HG03064 (cell line): ENCODE measurements around the gene DPP6.

Experiments used
- ATAC-seq: cut with Tn5 transposase; IDR thresholded peaks from one replicate; pipeline ENCODE4 v1.9.1; 2021; ENCODE audit warnings: low read depth; ENCODE audit not compliant: unreplicated experiment

Gene DPP6

DNA sequence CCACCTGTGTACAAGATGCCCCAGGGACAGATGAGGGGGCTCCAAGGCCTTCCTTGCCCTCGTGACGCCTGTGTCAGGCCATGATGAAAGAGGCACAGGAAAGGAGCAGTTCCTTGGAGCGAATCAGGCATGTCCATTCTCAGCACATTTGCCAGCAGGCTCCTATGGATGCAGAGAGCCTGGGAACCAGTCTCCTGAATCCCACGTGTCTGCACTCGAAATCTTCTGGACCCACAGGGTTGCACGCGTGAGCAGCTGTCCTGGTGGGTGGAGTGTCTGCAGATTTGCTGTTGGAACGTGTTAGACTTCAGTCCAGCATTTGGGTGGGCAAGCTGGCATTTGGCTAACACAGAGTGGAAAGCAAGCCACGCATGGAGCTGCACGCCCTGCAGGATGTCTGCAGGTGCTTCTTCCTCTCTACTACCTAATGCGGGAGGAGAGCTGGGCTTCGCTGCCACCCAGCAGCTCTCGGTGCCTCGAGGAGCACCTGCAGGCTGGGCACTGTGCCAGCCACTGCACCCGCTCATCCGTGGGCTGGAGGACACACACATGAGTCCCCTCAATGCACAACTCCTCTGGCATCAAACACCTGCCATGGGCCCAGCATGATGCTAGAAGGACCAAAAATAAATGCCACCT lies 810.1 kb downstream of the DPP6 start:
- ATAC-seq, result no peak

DNA sequence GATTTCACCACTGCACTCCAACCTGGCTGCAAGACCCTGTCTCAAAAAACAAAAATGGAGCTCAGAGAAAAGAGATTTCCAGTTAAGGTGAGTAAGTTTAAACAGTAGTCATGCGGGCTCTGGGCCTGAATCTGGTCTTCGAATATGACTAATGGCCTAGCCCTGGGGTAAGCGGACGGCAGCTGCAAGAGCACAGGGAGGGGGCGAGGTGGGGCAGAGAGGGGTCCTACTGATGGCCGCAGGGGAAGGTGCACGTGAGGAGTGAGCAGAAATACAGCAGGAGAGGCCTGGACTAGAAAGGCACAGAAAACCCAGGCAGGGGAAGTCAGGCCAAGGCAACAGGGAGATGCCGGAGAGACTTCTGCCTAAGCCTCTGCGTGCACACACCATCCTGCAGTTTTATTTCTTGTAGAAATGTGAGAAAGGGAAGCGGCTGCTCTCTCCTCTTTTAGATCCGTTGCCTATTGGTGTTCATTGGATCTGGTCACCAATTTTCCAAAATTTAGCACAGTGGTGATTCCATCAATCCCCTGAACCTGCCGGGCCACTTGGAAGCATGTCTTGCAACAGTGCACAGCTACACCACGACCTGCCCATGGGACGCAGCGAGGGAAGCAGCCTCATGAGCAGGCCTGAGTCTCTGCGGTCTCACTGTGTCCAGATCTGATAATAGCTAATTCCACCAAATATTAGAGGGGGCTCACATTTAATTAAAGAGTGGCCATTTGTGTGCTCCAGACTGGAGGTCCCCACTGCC lies 811.7 kb downstream of the DPP6 start:
- no peak for ATAC-seq

DNA sequence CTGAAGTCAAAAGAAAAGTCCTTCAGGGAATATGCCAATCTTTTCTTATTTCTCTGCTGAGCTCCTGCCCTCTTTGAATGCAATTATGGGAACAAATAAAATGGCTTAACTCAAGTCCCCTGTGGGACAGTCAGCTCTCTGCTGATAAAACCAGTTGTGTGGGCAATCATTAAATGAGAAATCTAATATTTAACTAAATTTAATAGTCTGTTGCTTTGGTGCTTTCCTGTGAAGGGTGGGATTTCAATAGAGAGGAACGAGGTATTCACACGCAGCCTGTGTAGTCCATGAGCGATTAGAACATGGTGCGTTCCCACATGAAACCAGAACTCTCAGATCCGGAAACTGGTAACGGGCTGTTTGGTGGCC lies 812.3 kb downstream of the DPP6 start:
- ATAC-seq, result no peak

DNA sequence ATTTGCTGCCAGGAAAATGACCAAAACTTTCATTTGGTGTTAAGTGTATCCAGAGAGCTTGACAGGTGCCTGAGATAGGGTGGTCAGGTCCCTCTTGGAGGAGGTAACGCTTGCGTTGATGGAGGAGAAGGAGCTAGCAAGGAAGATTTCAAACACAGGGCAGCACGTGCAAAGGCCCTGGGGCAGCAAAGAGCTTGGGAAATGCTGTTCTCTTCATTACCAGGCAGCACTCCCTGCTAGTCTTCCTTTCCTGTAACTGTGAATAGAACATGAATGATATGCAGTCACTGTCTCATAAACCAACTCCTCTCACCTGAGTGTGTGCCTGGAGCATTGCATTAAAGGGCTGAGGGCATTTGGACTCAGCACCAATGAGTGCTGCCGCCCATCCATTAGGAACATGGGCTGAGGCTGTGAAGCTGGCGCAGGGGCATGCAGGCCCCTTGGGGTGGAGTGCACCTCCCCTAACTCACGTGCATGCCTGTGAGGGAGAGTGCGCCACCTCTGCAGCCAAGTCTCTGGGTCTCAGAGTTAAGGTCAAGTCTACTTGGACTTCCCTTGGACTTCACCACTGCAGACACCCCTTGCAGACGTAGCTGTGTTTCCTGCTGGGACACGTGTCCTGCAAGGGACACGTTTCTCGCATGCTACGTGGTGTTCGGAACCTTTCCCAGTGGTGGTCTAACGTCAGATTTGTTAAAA lies 813.9 kb downstream of the DPP6 start:
- no peak for ATAC-seq

DNA sequence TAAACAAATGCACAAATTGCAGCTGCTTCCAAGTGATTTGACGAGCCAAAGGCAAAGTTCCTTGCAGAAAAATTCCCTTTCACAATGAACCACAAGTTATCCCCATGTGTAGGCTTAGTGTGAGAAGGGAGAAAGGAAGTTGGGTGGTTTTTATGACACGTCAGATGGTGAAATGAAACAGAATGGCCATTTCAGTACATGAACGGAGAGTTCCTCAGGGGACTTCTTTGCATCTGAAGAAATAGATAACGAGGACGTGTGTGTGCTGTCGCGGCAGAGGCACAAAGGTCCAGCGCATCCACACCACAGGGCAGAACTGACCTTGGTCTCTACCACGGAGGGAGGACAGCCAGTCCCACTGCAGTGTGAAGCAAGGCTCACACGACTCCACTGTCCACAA lies 814.9 kb downstream of the DPP6 start:
- ATAC-seq, result no peak

DNA sequence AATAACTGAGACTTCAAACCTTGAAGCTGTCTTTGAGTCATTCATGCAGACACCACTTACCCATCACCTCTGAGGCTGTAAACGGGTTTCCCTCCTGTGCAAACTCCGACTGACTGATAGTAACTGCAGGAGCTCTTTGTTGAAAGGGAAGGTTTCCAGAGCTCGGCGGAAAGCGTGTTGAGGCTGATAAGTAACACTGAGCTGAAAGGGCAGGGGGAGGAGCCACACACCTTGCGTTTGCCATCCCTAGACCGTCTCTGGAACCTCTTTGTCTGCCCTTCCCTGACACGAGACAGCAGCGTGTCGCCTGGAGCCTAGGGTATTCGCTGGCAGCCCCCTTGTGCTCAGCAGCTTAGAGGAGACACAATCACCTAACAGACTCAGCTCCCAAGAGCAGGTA lies 816.7 kb downstream of the DPP6 start:
- no peak for ATAC-seq

DNA sequence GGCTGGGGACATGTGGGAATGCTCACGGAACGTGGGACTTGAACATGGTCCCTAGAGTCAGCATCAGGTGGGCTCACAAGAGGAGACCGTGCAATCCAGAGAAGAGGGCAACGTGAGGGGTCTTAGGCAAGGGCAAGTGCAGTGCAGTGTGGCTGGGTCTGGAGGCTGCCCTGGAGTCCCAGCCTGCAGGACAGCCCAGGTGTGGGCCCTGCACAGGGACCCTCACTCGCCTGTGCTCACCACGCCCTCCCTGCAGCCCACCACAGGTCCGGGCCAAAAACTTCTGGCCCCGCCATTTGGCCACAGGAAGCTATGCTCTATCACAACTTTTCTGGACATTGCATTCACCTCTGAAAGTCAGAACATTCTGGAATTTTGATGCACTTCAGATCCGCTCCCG lies 817.2 kb downstream of the DPP6 start:
- no peak for ATAC-seq

DNA sequence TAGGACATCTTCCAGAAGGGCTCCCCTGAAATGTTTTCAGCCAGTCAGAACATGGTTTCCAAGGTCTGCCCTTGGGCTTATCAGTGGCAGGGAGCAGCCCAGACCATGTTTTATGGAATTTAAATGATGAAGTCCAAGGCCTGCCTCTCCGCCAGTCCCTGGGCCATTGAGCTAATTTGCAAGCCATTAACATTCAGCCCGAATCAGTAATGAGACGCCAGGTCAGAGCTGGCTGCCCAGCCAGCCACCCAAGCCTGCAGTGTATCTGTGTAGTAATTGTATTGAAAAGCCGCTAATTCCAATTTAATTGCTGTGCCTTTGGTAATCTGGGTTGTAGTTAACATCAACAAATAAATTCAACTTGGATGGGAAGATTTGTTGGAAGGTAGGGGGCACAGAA lies 819.3 kb downstream of the DPP6 start:
- ATAC-seq, result no peak

DNA sequence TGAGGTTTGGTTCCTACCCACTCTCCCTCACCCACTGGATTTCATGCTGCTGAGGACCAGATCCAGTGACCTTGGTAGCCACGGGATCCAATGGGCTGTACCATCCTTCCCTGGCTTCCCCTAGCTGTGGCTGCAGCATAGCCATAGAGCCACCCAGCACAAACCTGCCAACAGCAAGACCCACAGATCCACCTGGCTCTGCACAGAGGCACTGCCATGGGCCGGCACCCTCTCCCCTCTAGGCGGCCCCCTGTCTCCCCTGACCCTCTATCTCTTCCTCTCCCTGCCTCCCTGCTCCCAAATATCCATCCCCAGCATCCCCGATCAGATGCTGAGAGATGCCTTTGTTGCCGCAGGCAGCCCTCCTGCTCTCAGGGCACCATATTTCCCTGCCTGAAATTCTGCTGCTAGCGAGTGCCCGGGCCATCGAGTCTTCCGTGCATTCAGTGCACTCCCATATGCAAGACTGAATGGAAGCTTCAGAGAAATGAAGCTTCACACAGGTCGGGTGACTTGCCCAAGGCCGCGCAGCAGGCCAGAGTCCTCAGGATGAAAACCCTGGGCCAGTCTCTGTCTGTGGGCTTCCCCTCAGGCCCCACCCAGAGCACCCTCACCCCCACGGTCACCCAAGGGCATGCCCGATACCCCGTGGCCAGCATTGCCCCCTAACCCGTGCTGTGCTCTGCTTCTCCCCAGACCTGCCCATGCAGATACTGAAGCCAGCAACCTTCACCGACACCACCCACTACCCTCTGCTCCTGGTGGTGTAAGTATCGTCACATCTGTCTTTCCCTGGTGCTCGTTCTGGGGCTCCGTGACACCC lies 819.9 kb downstream of the DPP6 start:
- ATAC-seq, result no peak

DNA sequence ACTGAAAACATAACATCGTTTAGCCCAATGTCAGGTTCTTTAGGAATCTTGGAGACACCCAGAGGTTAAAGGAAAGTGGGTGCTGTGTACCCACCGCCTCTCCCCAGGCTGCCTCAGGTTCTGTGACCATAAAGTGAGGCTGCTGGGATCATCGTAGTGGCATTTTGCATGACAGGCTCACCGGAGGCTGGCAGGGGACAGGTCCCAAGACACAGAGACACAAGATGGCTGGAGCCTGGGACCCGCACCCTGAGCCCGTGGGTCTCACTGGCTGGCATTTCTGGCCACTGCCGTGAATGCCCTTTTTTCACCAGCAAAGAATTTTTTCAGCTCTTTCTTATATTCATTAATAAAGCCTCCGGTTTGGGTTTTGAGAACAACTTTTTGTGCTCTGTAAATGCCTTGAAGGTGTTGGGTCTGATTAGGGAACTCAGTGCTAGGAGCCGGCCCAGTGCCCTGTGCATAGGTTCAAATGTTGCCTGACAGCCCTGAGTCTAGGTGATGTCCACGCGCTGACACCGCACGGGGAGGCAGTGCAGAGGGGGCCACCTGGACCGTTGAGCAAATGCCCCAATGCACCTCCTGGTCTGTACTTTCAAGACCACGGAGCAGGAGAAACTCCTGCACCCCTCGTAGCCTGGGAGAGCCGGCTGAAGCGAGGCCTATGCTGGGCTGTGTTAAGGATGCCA lies 820.8 kb downstream of the DPP6 start:
- no peak for ATAC-seq

DNA sequence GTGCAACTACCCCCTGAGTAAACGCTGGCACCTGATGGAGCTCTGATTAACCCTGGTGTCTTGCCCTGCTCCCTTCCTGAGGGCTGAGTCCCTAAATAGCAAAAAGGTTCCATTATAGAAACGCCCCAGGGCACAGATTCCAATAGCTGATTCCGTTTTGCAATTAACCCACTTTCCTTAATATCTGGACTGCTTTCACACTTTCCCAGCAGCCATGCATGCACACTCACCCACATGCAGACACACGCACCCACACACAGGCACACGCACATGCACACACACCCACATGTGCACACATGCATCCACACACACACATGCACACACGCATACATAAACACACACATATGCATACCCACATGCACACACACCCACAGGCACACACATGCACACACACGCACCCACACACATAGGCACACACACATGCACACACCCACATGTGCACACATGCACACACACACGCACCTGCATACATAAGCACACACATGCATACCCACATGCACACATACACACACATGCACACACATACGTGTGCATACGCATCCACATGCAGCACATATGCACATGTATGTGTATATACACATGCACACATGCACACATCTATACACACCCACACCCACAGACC lies 821.4 kb downstream of the DPP6 start:
- no peak for ATAC-seq

DNA sequence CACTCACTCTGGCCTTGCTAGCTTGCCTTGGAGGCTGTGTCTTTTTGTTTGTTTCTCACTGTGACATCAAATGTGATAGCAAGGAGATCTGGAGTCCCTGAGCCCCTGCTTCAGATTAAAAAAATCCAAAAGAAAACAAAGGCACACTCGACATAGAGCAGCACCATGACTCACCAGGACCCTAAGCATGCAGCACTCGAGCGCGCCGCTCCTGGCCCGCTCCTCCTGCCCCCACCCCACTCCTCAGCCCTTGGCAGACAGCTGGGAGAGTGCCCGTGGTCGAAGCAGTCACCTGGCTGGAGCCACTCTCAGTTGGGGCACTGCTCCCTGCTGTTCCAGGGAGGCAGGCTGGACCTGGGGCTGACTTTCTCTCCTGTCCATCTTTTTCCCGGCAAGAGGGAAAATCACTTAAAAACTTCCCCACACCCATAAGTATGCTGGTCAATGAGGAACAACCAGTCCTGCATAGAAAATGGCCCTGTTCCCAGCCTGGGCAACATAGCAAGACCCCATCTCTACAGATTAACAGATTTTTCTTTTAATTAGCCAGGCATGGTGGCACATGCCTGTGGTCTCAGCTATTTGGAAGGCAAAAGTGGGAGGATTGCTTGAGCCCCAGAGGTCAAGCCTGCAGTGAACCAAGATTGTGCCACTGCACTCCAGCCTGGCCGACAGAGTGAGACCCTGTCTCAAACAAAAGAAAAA lies 822.4 kb downstream of the DPP6 start:
- no peak for ATAC-seq

DNA sequence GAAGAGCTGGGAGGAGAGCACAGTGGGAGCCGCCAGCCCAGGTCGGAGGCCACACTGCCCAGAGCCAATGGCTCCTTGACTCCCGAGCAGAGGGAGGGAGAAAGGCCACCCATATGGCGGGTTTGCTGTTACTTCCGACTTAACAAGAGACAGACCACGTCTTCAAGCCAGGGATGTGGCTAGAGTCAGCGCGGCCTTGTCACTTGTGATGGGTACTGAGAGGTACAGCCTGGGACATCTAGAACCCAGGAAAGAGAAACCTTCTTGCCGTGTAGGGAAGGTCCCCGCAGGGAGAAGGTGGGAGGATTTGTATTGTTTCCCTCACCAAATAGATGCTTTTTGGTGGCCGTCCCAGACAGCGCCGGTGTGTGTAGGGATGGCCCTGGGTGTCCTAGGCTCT lies 823.1 kb downstream of the DPP6 start:
- ATAC-seq, result no peak

DNA sequence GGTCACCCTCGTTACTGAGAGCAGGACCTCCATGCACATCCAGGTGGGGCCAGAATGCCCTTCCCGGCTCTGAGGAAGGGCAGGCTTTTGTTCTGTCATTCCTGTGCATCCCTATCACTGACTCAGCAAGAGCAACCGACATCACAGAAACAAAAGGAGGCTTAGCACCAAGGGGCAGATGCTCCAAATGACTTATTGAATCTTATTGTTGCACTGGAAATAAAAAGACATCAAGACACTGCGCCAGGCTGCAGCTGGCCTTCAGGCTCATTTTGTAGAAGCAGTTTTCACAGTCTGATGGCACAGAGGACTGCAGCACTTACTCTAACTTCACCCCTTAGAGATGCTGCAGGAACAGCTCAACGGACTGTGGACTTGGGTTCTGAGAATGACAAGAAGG lies 824.3 kb downstream of the DPP6 start:
- no peak for ATAC-seq

DNA sequence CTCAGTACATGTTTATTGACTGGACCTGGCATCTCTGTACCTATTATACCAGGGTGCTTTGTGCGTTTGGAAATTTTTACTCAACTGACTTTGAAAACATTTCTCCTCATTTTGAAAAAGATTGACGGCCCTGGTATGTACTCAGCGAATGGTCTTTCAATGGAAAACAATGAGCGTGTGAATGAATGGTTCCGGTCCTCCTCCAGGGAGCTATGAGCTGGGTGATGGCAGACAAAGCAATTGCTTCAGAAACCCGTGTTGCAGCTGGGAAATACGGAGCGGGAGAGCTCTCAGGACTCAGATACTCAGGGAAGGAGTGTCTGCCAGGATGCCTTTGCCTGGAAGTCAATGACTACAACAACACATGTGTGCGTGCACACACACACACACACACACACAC lies 824.8 kb downstream of the DPP6 start:
- no peak for ATAC-seq

DNA sequence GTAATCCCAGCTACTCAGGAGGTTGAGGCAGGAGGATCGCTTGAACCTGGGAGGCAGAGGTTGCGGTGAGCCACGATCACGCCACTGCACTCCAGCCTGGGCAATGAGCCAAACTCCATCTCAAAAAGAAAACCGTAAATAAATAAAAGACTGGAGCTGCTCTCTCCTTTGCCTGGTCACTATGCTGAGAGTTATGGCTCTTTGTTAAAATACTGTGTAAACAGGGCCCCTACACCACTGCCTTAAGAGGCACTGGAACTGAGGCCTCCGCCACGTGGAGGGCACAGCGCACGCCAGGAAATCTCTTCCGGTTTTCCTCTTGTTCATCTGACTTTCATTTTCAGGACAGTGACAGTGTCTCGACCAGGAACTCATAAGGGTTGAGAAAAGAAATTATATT lies 827.4 kb downstream of the DPP6 start:
- ATAC-seq, result no peak

DNA sequence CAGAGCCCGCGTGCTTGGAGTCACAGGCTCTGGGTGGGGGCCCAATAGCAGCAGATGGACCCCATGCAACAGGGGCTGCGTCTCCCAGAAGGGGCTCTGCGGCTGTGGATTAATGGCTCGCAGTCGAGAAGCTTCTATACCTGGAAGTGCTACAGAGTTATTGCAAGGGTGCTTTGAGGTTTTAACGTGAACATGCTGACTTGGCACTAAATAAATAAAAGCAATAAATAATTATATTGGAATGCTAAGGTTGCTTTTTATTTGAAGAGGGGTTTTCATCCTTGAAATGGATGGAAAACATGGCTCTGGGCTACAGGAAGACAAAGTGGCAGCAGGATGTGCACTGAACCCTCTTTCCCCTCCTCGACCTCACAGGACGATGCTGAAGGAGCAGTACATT lies 828.3 kb downstream of the DPP6 start:
- ATAC-seq, result no peak

DNA sequence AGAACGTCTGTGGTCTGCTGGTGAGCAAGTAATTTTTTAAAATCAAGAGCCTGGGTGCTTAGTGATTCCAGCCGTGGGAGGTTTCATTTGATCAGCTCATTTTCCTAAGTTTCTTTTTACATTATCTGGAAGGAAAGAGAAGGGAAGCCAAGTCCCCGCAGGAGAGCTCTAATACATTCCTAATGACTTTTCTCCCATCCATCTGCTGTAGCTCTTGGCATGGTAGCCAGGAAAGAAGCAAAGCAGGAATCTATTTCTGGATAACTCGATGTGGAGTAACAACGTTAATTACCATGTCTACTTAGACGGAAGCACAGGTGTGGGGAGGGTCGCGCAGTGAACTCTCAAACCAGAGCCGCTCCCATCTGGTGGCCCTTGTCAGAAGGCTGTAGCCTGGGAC lies 828.8 kb downstream of the DPP6 start:
- ATAC-seq, result no peak

DNA sequence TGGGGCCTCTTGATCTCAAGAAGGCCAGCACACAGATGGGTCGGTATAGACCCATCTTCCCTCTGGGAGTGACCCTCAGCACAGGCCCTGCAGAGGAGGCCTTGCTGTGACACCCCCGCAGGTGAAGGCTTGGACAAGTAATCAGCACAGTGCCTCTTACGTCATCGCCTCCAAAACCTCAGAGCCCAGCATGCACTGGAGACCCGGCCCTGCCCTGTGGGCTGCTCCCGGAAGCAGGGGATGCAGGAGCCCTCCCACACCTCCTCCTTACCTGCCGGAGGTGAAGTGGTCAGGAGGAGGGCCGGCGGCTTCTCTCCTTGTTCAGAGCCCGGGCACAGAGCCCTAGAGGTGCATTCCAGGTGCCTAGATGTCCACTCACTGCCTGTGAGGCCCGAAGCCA lies 829.3 kb downstream of the DPP6 start:
- ATAC-seq, result no peak
